Fibroblast of mammary gland (primary cell): ENCODE measurements around the gene FAM111A.
A peak's percentile ranks its signal among the peaks of the same experiment; 100 is the strongest.

Experiments
- DNase-seq: peaks from one replicate; pipeline ENCODE4 v3.0.0-alpha.2; 2010; ENCODE audit warnings: low read depth
- H3K4me3 ChIP-seq: 2 replicates; pipeline ENCODE4 v1.5.1; 2011; ENCODE audit warnings: low read depth, mild to moderate bottlenecking, low read length, moderate library complexity; ENCODE audit not compliant: control insufficient read depth
- CTCF ChIP-seq: conservative IDR thresholded peaks from 2 replicates; pipeline ENCODE4 v1.5.1; 2011; ENCODE audit warnings: low read depth, low read length, inconsistent platforms; ENCODE audit not compliant: control insufficient read depth, insufficient read depth

The FAM111A gene

GRCh38 chr11:59164028-59164427, 21.4 kb downstream of the FAM111A start:
- TF ChIP-seq CTCF = no peak
- DNase-seq = no peak
- H3K4me3 ChIP-seq = no peak overlapping the region

- DNase-seq = peak; percentile 86
- peak; percentile 86 for TF ChIP-seq CTCF
- peak within 1 kb of the TSS; percentile 64 for H3K4me3 ChIP-seq
Observed at GRCh38 chr11:59171508-59172322, 29.1 kb downstream of the FAM111A start, which contains the start of gene DTX4. Gene DTX4, plus strand, starts transcription at chr11:59172132. Its CDS starts 464 bp downstream, at chr11:59172596.

GRCh38 chr11:59172345-59173079, 29.9 kb downstream of the FAM111A start:
- peak overlapping the region; percentile 64 for H3K4me3 ChIP-seq
- no peak for DNase-seq
- TF ChIP-seq CTCF = no peak

GRCh38 chr11:59173080-59173963, 30.7 kb downstream of the FAM111A start:
- H3K4me3 ChIP-seq = peak overlapping the region; percentile 37
- DNase-seq = no peak
- no peak for TF ChIP-seq CTCF

GRCh38 chr11:59173964-59174663, 31.5 kb downstream of the FAM111A start:
- H3K4me3 ChIP-seq = no peak overlapping the region
- no peak for DNase-seq
- TF ChIP-seq CTCF = no peak

GRCh38 chr11:59174664-59175033, 32.0 kb downstream of the FAM111A start:
- DNase-seq = no peak
- no peak overlapping the region for H3K4me3 ChIP-seq
- TF ChIP-seq CTCF = no peak
